HEK293T (cell line): ENCODE results near the gene ALDH4A1.

Source experiments
- CTCF ChIA-PET: fragments of 350-600 bp; formaldehyde crosslinking; extraction: SDS; loops from one replicate; lab custom pipeline; 2021; ENCODE audit warnings: antibody characterized with exemption, inconsistent platforms; lab: Yijun Ruan, JAX
- POLR2A ChIA-PET: fragments of 350-600 bp; formaldehyde crosslinking; extraction: SDS; loops from one replicate; lab custom pipeline; 2020; ENCODE audit warnings: antibody characterized with exemption, inconsistent platforms; lab: Yijun Ruan, JAX
- DNase-seq: peaks from one replicate; pipeline ENCODE4 v3.0.0; 2012; ENCODE audit warnings: mixed read lengths; ENCODE audit errors: extremely low spot score
- ARNT ChIP-seq: fragments of 450-650 bp; IDR thresholded peaks from 2 replicates; pipeline ENCODE4 v1.6.1; 2017; ENCODE audit warnings: mild to moderate bottlenecking
- BHLHE40 ChIP-seq: fragments of 450-650 bp; IDR thresholded peaks from 2 replicates; pipeline ENCODE4 v1.6.1; 2016; ENCODE audit warnings: mild to moderate bottlenecking, moderate library complexity, borderline replicate concordance
- CTBP1 ChIP-seq: fragments of 450-650 bp; IDR thresholded peaks from 2 replicates; pipeline ENCODE4 v1.6.1; 2016; ENCODE audit warnings: borderline replicate concordance
- ELF4 ChIP-seq: fragments of 450-650 bp; IDR thresholded peaks from 2 replicates; pipeline ENCODE4 v1.6.1; 2017; ENCODE audit warnings: antibody characterized with exemption
- FOXA1 ChIP-seq: fragments of 450-650 bp; IDR thresholded peaks from 2 replicates; pipeline ENCODE4 v1.6.1; 2016; ENCODE audit warnings: mild to moderate bottlenecking
- FOXK2 ChIP-seq: fragments of 450-650 bp; IDR thresholded peaks from 2 replicates; pipeline ENCODE4 v1.6.1; 2016; ENCODE audit warnings: mild to moderate bottlenecking
- FOXM1 ChIP-seq: fragments of 450-650 bp; IDR thresholded peaks from 2 replicates; pipeline ENCODE4 v1.6.1; 2017; ENCODE audit warnings: mild to moderate bottlenecking, borderline replicate concordance
- HDGF ChIP-seq: fragments of 450-650 bp; IDR thresholded peaks from 2 replicates; pipeline ENCODE4 v1.6.1; 2017; ENCODE audit warnings: antibody characterized with exemption, borderline replicate concordance
- L3MBTL2 ChIP-seq: fragments of 450-650 bp; conservative IDR thresholded peaks from 2 replicates; pipeline ENCODE4 v1.6.1; 2016; ENCODE audit warnings: mild to moderate bottlenecking
- LEF1 ChIP-seq: fragments of 450-650 bp; IDR thresholded peaks from 2 replicates; pipeline ENCODE4 v1.6.1; 2017; ENCODE audit warnings: mild to moderate bottlenecking, borderline replicate concordance
- NFRKB ChIP-seq: fragments of 450-650 bp; IDR thresholded peaks from 2 replicates; pipeline ENCODE4 v1.6.1; 2016; ENCODE audit warnings: mild to moderate bottlenecking, moderate library complexity
- PKNOX1 ChIP-seq: fragments of 450-650 bp; IDR thresholded peaks from 2 replicates; pipeline ENCODE4 v1.6.1; 2016
- SP1 ChIP-seq: fragments of 450-650 bp; IDR thresholded peaks from 2 replicates; pipeline ENCODE4 v1.6.1; 2017
- SUZ12 ChIP-seq: fragments of 450-650 bp; IDR thresholded peaks from 2 replicates; pipeline ENCODE4 v1.6.1; 2016; ENCODE audit warnings: mild to moderate bottlenecking
- TARDBP ChIP-seq: fragments of 450-650 bp; IDR thresholded peaks from 2 replicates; pipeline ENCODE4 v1.6.1; 2016
- ZNF384 ChIP-seq: fragments of 450-650 bp; IDR thresholded peaks from 2 replicates; pipeline ENCODE4 v1.6.1; 2016

ALDH4A1 gene

GRCh38 chr1:18883636-18884418 lies 18.5 kb downstream of the ALDH4A1 start:
- CTCF ChIA-PET: interaction anchor here (0.7 to 1.9 kb wide), 12 partner anchors 8 to 212 kb away, joined by 3 to 12 read pairs (median 6); no protein-coding TSS in a partner anchor
- TF ChIP-seq ARNT (no peak), HDGF (no peak), BHLHE40 (no peak), PKNOX1 (no peak), ZNF384 (no peak), SP1 (no peak), ELF4 (no peak), TARDBP (no peak), FOXA1 (no peak), CTBP1 (no peak), FOXK2 (no peak), NFRKB (no peak), L3MBTL2 (no peak), FOXM1 (no peak), LEF1 (no peak), SUZ12 (no peak)
- POLR2A ChIA-PET: interaction anchor here (1.0 kb wide), 1 partner anchor 19 kb away, joined by 4 read pairs; no protein-coding TSS in a partner anchor
- DNase-seq: peak; percentile 73

GRCh38 chr1:18883079-18883478 lies 19.3 kb downstream of the ALDH4A1 start:
- ChIA-PET CTCF (interaction anchor here (0.9 kb wide), 1 partner anchor 8 kb away, joined by 3 read pairs; no protein-coding TSS in a partner anchor), POLR2A (no interaction called here)
- no peak for DNase-seq
- no peak for TF ChIP-seq ARNT
- no peak for TF ChIP-seq FOXA1
- no peak for TF ChIP-seq ZNF384
- TF ChIP-seq L3MBTL2: no peak
- no peak for TF ChIP-seq FOXK2
- no peak for TF ChIP-seq TARDBP
- no peak for TF ChIP-seq FOXM1
- TF ChIP-seq BHLHE40: no peak
- no peak for TF ChIP-seq SP1
- TF ChIP-seq CTBP1: no peak
- TF ChIP-seq HDGF: no peak
- TF ChIP-seq LEF1: no peak

- no peak for TF ChIP-seq FOXA1
- TF ChIP-seq ZNF384: no peak
- TF ChIP-seq NFRKB: no peak
- TF ChIP-seq SUZ12: no peak
- TF ChIP-seq FOXM1: no peak
- no peak for TF ChIP-seq ELF4
- no peak for TF ChIP-seq HDGF
- no peak for TF ChIP-seq LEF1
- no peak for TF ChIP-seq CTBP1
- TF ChIP-seq L3MBTL2: no peak
- no peak for TF ChIP-seq BHLHE40
- no peak for TF ChIP-seq FOXK2
- no peak for TF ChIP-seq PKNOX1
- no peak for TF ChIP-seq TARDBP
- no peak for TF ChIP-seq ARNT
- no peak for TF ChIP-seq SP1
- ChIA-PET POLR2A (no interaction called here), CTCF (interaction anchor here (0.9 kb wide), 1 partner anchor 9 kb away, joined by 3 read pairs; no protein-coding TSS in a partner anchor)
- no peak for DNase-seq
Observed at GRCh38 chr1:18882486-18882885, 19.9 kb downstream of the ALDH4A1 start.

- CTCF ChIA-PET: no interaction called here
- TF ChIP-seq BHLHE40 (no peak), HDGF (no peak), SP1 (no peak), FOXA1 (no peak), PKNOX1 (no peak), L3MBTL2 (no peak), SUZ12 (no peak), LEF1 (no peak), FOXK2 (no peak), TARDBP (no peak), FOXM1 (no peak), ARNT (no peak), CTBP1 (no peak)
- no peak for DNase-seq
- POLR2A ChIA-PET: no interaction called here
Observed at GRCh38 chr1:18881642-18882431, 20.5 kb downstream of the ALDH4A1 start.

- POLR2A ChIA-PET: no interaction called here
- TF ChIP-seq FOXK2 (no peak), ARNT (no peak), FOXM1 (no peak), ELF4 (no peak), L3MBTL2 (no peak), PKNOX1 (no peak), TARDBP (no peak), CTBP1 (no peak), NFRKB (no peak), SP1 (no peak), HDGF (no peak), LEF1 (no peak), ZNF384 (no peak), BHLHE40 (no peak), FOXA1 (no peak)
- CTCF ChIA-PET: interaction anchor here (1.1 kb wide), 1 partner anchor 26 kb away, joined by 4 read pairs; no protein-coding TSS in a partner anchor
- DNase-seq: no peak
Observed at GRCh38 chr1:18881164-18881563, 21.2 kb downstream of the ALDH4A1 start.
